GM18907 (cell line): ENCODE measurements around the gene RNF112.

Experiments used
- ATAC-seq: cut with Tn5 transposase; IDR thresholded peaks from one replicate; pipeline ENCODE4 v1.9.1; 2021; ENCODE audit warnings: mild to moderate bottlenecking, moderate library complexity; ENCODE audit not compliant: unreplicated experiment

RNF112 gene, protein sequence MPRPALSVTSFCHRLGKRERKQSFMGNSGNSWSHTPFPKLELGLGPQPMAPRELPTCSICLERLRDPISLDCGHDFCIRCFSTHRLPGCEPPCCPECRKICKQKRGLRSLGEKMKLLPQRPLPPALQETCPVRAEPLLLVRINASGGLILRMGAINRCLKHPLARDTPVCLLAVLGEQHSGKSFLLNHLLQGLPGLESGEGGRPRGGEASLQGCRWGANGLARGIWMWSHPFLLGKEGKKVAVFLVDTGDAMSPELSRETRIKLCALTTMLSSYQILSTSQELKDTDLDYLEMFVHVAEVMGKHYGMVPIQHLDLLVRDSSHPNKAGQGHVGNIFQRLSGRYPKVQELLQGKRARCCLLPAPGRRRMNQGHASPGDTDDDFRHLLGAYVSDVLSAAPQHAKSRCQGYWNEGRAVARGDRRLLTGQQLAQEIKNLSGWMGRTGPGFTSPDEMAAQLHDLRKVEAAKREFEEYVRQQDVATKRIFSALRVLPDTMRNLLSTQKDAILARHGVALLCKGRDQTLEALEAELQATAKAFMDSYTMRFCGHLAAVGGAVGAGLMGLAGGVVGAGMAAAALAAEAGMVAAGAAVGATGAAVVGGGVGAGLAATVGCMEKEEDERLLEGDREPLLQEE

DNA sequence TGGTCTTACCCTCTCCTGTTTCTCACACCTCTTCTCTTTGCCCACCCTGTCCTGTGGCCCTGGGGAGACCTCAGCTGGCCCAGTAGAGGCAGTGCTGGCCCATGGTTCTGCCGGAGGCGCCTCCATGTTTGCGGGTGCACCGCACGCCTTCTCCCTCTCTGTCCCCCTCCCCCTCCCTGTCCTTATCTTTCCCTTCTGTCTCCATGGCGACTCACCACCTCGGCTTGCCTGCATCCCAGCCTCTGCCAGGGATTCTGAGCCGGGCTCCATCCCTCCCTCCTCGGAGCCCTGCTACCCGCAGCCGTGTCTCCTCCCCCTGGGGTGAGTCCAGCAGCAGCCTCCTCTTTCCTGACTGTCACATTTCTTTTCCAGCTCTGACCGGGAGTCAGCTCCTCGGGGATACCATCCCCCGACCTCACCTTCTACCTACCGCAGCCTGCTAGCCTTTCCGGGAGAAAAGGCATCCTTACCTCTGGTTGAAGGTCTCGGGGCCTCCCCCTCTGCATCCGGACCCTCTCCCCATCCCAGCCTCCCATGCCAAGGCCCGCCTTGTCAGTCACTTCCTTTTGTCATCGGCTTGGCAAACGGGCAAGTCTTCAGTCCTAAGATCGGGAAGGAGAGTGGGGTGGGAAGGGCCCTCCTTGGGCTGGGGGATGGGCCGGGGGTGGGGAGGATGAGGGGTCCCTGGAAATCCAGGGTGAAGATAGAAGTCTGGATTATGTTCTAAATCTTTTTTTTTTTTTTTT is at the start of gene RNF112:
Gene RNF112 (plus strand): TSS at position 358 of the 746 bp plus-strand sequence. CDS start 177 bp downstream, at position 535.
- ATAC-seq, result no peak

DNA sequence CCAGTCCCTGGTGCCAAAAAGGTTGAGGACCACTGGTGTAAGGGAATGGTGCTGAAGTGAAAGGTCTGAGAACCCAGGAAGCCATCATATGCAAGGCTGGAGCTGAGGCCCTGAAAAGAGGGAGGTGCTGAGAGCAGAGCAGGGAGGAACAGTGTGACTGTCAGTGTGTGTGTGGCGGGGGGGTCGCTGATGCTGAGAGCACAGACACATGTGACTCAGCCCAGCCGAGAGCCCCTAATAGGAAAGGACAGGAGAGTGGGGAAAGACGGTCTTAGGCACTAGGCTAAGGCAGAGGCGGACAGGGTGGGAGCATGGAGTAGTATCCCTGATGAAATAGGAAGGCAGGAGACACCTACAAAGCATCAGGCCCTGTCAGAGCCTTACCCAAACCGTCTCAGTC is 49.7 kb upstream of the RNF112 start:
- no peak for ATAC-seq

DNA sequence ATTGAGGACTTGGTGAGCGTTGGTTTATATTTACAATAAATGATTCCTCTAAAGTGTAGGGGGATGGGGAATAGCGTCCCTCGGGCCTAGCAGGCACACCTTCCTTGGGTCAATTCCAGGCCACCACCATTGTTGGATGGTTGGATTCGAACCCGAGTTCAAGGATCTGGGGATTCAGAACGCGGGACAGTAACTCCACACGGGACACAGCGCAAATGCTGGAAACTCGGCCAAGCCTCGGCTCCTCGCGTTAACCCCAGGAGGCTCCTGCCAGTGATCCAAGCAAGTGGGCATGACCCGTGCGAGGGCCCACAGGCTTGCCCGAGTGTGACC is 49.1 kb upstream of the RNF112 start:
- ATAC-seq, result no peak

DNA sequence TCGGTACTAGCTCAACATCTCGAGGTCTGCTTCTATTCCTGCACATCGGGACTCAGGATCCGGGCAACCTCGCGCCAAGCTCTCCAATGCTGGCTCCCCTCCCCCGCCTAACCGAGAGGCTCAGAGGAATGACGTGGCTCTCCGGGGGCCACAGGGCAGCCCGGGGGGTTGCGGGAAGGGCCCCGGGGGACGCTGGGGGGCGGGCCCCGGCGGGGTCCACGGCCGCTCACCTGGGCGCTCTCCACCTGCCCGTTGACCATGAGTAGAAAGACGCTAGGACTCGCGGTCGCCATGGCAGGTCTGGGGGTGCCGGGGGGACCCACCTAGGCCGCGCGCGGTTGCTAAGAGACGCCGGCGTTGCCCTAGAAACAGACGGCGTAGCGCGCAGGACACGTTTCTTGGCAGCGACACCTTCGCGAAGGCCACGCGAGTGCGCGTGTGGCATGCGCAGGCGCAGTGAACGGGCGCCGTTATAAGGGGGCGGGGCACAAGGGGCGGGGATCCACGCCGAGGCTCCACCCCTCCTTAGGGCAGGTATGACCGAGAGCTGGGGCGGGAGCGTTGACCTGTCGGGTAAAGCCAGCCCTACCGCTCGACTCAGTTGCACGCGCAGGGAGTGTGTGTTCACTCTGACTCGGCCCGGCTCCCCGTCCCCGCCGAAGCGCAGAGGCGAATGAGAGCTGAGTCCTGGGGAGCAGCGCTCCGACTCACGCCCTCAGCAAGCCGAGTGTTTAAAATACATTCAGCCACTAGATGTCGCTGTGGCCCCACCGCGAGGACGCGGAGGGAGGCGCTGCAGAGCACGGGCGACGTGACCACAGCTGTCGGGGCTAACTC is 48.5 kb upstream of the RNF112 start, which contains the start of gene B9D1:
Gene B9D1 (minus strand): TSS at position 447 of the 837 bp plus-strand sequence. CDS start 154 bp downstream, at position 293.
- ATAC-seq, result peak; percentile 77

GRCh38 chr17:19363114-19363438 is 48.0 kb upstream of the RNF112 start:
- ATAC-seq, result no peak

DNA sequence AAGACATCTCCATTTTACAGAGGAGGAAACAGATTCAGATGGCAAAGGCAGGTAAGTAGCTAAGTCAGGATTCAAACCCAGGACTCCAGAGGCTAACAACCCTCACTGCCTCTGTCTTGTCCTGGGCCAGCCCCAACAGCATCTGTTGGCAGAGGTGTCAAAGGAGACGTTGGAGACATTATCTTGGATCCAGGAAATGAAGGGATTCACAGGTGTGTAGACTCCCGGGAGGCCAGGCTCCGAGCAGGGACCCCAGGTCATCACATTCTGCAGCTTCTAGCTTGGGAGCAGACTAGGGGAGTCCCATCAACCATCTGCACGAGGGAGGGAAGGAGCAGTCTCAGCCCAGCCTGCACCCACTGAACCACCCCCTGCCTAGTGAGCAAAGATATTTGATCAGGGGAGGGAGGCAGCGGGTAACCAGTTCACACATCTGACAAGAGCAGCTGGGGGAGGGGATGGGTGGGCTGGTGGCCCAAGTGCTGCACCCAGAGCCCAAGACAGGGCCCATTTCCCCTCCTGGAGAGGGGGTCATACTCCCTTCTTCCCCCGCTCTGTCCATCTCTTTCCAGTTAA is 47.5 kb upstream of the RNF112 start:
- no peak for ATAC-seq

DNA sequence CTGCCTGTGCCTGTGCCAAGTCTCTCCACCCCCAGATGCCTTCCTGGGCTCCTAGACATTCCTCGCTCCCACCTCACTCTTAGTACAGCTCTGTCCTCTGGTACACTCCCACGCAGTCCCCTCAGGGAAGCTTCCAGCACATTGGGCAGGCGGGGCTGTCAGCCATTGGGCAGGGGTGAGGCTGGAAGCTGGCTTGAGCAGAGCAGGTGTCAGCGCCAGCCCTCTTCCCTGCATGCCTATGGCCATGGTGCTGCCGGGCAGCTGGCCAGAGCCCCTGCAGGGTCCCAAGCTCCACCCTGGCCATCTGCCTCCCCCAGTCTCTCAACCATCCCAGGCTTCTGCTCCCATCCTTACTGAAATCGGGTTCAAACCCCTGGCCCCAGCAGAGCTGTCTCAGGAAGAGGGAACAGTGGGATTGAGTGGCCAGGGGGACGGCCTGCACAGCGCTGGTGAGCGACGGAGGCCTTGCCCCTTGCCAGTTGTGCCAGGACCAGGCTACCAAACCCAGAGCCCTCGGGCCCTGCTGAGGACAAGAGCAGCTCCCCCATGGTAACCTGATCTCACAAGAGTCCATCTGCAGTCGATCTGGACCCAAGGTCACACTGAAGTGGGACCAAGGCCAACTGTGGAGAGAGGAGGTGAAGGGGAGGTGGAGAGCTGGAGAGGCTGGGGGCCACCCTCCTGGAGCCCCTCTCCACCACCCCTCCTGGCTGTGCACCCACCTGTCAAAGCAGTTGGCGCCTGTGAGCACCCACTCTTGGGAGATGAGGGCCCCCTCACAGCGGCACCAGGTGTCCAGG is 46.1 kb upstream of the RNF112 start:
- ATAC-seq, result no peak

DNA sequence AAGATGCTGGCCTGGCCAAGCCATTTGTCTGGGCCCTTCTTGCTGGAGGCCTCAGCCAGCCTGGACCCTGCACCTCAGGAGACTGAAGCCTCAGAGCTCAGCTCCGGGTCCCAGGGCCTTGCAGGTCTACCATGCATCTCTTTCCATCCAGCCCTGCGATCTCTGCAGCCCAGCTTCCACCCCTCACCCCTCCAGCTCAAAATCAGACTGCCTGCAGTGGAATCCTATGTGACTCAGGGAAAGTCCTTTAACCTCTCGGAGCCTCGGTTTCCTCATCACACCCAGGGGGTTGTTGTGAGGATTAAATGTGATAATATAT is 45.6 kb upstream of the RNF112 start:
- no peak for ATAC-seq

DNA sequence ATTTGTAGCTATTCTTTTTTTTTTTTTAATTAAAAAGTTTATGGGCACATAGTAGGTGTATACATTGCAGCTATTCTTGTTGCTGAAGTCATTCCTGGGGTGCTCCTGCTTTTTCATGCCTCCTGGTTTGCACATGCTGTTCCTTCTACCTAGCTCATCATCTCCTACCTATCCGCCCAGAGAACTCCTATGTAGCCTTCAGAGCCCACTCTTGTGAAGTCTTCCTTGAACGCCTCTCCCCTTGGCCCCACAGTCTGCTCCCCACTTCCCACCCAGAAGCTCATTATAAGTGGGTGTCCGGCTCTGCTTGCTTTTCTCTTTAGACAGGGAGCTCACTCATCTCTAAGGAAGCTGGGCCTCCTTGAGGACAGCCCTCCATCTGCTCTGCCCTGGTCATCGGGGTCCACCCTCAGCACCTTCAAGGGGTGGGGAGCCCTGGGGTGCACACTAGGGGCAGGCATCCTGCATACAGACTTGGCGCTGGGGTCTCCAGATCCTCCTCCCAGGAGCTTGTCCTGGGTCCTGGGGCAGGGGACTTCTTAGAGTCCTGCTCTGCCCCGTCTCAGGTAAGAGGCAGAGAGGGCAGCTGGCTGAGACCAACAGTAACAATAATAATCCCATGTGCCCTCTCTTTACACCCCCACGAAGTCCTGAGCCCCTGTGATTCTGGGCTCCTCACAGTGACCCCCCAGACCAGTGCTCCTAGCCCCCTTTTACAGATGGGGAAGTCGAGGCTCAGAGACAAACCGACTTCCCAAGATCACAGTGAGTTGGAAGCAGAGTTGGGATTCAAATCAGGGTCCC is 45.0 kb upstream of the RNF112 start:
- no peak for ATAC-seq

DNA sequence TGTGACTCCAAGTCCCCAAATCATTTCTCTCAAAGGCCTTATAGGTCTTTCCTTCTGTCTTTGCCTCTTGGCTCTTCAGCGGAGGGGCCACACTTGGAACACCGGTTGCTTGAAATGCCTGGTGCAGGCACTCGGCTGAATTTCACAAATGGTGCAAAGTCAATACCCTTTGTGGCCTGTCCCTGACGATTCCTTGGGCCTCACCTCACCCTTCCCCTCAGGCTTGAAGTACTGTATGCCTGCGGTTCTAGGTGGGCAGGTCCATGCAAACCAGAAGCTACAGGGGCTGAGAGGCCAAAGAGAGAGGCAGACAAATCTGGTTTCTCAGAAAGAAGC is 44.4 kb upstream of the RNF112 start:
- no peak for ATAC-seq

DNA sequence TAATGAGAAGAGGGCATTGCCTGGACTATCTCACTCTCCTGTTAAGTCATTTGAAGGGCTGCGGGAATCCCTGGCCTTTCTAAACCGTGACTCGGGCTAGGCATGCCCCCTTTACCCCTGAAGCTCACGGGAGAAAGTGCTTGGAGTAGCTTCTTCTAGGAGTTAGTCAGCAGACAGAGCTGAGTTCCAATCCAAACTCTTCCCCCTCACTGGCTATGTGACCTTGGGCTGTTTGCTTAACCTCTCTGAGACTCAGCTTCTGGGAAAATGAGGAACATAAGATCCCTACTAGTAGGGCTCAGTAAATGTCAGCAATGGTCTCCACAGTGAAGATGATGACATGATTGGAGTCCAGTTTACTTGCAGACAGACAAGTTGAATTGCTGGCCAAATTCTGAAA is 42.8 kb upstream of the RNF112 start:
- ATAC-seq, result no peak

DNA sequence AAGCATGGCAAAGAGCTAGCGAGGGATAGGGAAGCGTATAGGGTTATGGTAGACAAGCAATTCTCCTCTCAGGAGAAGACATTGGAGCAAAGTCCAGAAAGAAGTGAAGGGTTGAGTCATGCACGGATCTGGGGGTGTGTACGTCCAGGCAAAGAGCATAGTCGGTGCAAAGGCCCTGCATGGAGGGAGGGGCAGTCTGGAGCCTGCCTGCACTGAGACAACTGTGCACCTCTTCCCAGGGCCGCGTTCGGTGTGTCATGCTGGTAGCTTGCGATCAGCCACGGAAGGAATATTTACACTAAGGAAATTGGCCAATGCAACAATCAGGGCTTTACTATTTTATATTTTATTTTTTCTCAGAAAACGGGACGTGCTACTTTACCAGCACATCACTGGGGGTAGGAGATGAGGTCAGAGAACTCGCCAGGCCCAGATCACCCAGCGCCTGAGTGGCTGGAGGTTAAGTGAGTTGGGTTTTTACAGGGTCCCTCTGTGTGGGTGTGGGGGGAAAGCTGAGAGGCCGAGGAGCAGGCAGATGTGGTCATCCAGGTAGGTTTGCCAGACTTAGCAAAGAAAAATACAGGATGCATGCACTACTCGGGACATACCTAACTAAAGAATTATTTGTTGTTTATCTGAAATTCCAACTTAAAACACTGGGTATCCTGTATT is 41.8 kb upstream of the RNF112 start:
- no peak for ATAC-seq

- ATAC-seq, result no peak
Observed at GRCh38 chr17:19369846-19370492, 41.1 kb upstream of the RNF112 start.

DNA sequence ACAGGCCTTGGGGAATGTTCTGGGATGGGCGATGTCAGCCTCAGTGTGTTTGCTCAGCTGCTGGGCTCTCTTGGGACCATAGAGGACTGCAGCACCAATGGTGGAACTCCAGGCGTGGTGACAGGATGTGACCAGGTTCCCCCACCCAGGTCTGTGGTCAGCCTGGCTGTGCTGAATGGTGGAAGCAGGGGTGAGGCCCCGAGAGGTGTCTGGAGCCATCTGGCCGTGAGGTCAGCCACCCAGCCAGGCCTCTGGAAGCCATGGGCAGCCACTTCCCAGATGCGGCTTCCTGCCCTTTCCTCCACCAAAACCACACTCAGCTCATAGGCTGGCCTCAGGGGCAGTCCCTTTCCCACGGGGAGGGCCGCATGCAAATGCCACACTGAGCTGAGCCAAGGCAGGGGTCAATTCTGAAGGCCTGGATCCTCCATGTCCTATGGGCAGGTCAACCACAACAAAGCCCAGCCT is 40.5 kb upstream of the RNF112 start:
- ATAC-seq, result peak; percentile 60

- ATAC-seq, result no peak
Observed at GRCh38 chr17:19371259-19372010, 39.6 kb upstream of the RNF112 start.

DNA sequence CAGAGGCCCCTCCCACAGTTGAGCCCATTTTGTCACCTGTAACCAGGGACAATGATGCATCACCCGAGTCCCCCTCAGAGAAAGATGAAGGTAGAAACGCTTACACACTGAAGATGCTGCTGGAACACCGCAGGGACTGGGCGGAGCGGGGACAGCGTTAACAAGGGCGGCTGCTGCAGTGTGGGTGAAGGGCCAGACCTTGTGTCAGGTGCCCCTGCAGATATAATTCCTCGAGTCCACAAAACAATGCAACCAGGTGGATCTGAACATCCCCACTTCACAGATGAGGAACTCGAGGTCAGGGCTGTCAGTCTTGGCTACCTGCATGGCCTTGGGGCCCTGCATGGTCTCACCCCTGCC is 39.0 kb upstream of the RNF112 start:
- no peak for ATAC-seq

DNA sequence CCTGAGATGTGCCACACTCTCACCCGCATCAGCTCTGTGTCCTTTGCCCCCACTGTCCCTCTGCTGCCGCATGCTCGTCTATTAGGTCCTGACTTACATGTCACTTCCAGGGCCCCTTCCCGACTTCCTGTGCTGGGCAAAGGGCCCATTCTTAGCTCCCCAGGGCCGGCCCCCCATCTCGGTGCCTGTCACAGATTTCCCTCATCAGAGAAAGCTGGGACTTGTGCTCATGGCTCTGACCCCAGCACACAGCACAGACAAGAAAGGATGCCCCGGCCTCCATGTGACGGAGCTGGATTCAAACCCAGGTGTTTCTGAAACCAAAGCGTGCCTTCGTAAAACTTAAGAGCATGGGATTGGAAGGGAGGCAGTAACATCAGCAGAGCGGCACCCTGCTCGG is 38.6 kb upstream of the RNF112 start:
- no peak for ATAC-seq
